Stimulated activated CD8-positive, alpha-beta memory T cell treated with anti-CD3 and anti-CD28 coated beads, Interleukin-15, amount 100 ng/mL, for 24 hours (primary cell): ENCODE measurements around the gene SEC31B.

ENCODE experiments used
- DNase-seq: peaks from one replicate; pipeline ENCODE4 v3.0.0-alpha.2; 2020; ENCODE audit warnings: low read depth

SEC31B gene

DNA sequence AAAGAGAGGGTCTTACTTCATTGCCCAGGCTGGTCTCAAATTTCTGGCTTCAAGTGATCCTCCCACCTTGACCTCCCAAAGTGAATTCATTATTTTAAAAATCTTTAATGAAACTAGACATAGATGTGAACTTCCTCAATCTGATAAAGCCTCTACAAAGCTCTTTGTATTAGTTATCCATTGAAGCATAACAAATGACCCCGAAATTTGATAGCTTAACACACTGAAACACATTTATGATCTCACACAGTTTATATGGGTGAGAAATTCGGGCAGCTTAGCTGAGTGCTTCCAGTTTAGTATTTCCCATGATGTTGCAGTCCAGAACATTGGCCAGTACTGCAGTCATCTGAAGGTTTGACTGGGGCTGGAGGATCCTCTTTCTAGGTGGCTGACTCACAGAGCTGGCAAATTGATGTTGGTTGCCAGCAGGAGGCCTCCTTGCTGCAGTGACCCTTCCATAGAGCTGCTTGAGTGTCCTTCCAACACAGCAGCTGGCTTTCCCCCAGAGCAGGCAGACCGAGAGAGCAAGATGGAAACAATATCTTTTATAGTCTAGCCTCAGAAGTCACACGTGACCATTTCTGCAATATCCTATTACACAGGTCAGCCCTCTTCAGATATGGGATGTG, 73.4 kb downstream of the SEC31B start:
- no peak for DNase-seq

DNA sequence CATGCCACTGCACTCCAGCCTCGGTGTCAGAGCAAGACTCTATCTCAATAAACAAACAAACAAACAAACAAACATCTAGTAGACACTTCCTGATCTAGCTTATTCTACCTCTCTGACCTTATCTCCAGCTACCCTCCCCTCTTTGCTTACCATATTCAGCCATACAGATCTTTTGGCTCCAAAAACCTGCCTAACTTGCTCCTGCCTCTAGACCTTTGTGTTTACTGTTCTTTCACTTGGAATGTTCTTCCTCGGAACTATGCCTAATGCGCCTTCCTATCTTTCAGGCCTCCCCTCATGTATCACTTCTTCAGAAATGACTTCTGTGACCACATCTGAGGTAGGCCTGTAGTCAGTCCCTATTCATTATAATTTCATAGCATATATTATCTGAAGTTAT, 77.1 kb downstream of the SEC31B start:
- no peak for DNase-seq

DNA sequence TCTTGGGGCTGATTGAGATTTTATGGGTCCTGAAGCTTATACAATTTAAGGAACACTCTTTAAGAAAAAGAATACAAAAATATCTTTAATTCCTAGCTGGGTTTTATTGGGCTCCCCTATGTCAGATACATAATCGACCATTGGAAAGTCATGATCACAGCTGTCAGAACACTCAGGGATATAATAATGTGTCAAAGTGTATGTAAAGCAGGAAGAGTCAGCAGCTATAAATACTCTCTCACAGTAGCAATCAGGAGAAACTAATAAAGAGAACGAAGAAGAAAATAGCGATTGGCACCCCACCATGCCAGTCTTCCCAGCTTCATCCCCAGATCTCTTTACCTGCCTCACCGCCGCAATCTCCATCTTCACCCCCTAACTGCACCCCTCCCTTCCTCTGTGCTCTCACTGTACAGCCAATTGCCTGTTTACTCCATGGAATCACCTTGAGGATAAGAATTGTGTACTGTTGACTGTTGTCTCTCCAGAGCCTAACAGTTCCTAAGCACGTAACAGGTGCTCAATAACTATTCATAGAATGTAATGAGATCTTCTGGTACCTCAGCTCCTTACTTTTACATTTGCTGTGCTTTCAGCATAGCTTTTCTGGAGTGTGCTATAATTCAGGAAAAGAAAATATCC, 80.9 kb downstream of the SEC31B start:
- DNase-seq = no peak
